Adipocyte (in vitro differentiated cells): ENCODE results near the gene TTC38.
A peak's percentile ranks its signal among the peaks of the same experiment; 100 is the strongest.

Source experiments
- DNase-seq: peaks from one replicate; pipeline ENCODE4 v3.0.0-alpha.2; 2015; ENCODE audit warnings: low read depth
- H3K27me3 ChIP-seq: replicated peaks from 2 replicates; pipeline ENCODE4 v1.7.0; 2013; ENCODE audit warnings: mild to moderate bottlenecking, low read length, moderate library complexity; ENCODE audit not compliant: control insufficient read depth, insufficient read depth
- H3K36me3 ChIP-seq: 2 replicates; pipeline ENCODE4 v1.7.0; 2013; ENCODE audit warnings: low read length, mild to moderate bottlenecking, moderate library complexity; ENCODE audit not compliant: control insufficient read depth, insufficient read depth, severe bottlenecking
- H3K4me1 ChIP-seq: 2 replicates; pipeline ENCODE4 v1.7.0; 2013; ENCODE audit warnings: mild to moderate bottlenecking, low read length, moderate library complexity; ENCODE audit not compliant: control insufficient read depth, insufficient read depth
- H3K4me3 ChIP-seq: 2 replicates; pipeline ENCODE4 v1.7.0; 2013; ENCODE audit warnings: mild to moderate bottlenecking, low read length, moderate library complexity
- H3K9ac ChIP-seq: 2 replicates; pipeline ENCODE4 v1.7.0; 2013; ENCODE audit warnings: mild to moderate bottlenecking, low read length, moderate library complexity
- H3K9me3 ChIP-seq: 2 replicates; pipeline ENCODE4 v1.7.0; 2013; ENCODE audit warnings: mild to moderate bottlenecking, low read length, moderate library complexity; ENCODE audit not compliant: control insufficient read depth

Gene TTC38

DNA sequence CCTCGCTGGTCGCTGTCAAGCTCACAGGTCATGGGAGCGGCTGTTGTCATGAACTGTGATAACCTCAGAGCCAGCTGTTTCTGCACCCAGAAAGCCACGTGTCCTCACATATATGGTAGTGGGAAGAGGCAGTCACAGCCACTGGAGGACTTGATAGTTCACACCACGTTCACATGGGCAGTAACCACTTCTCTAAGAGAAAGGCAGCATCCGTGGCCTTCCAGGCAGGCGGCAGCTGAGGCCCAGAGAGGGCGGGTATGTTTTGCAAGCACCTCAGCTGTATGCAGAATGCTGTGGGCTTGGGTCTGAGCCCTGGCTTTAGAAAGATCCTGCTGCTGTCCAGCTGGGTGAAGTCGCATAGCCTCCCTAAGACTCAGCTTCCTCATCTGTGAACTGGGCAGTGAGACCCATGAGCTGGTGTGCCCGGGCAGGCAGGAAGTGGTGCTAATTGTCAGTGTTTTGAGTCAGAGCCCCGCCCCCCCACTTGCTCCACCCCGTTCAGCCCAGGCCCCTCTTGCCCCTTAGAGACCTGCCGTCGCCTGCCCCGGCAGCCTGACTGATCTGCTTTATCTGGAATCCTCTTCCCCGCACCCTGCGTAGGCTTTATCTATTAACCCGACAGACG, 13.3 kb downstream of the TTC38 start:
- peaks cover 7% of the 10 kb centered on the region for H3K4me1 ChIP-seq
- H3K36me3 ChIP-seq, result peaks cover 86% of the 10 kb centered on the region
- DNase-seq, result no peak
- no peaks in the 10 kb centered on the region for H3K27me3 ChIP-seq
- H3K9me3 ChIP-seq, result no peaks in the 10 kb centered on the region
- no peak overlapping the region for H3K4me3 ChIP-seq
- no peak overlapping the region for H3K9ac ChIP-seq

DNA sequence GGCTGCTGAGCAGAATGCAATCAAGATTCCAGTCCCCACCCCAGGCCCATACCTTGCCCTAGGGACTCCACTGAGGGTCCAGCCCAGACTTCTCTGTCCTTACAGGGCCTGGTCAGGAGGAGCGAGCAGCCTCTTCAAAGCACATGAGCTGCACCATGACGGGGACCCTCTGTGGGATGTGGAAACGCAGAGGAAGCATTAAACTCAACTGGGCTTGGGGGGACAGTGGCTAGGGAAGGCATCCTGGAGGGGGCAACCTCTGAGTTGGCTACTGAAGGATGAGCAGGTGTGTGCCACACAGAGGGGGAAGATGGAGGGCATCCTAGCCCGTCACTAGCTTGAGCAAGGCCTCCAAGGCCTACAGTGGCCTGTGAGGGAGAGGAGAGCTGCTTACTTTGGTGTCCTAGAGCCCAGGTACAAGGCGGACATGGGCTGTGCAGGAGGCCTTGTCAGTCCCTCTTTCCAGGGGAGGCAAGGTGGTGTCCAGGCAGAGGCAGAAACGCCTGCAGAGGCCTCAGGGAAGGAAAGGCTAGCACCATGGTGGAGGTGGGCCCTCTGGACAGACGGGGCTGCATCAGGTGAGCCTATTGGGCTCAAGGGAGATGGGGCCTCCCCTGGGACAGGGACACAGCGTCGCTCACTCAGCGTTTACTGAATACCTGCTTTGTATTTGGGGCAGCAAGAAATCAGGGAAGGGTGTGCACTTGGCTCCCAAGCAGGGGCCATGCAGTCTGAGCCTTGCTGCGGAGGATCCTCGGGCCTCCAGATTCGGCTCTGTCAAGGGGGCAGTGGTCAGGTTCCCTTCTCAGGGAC, 14.3 kb downstream of the TTC38 start:
- H3K4me1 ChIP-seq, result peaks cover 7% of the 10 kb centered on the region
- H3K27me3 ChIP-seq, result no peaks in the 10 kb centered on the region
- H3K9ac ChIP-seq, result no peak overlapping the region
- H3K9me3 ChIP-seq, result no peaks in the 10 kb centered on the region
- no peak for DNase-seq
- H3K4me3 ChIP-seq, result no peak overlapping the region
- H3K36me3 ChIP-seq, result peaks cover 89% of the 10 kb centered on the region

DNA sequence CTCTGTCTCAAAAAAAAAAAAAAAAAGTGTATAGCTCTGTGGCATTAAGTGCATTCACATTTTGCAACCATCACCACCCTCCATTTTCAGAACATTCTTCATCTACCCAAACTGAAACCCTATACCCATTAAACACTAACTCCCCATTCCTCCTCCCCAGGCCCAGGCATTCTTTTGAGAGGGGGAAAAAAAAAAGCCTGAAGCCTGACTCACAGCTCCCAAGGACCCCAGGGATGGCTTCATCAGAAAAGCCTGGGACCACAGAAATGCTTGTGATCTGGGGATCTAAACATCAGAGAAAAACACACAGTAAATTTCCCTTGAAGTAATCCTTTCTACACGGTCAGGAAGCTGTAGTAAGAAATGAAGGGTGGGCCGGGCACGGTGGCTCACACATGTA, 18.2 kb downstream of the TTC38 start:
- H3K27me3 ChIP-seq, result no peaks in the 10 kb centered on the region
- H3K4me1 ChIP-seq, result peaks cover 7% of the 10 kb centered on the region
- no peak overlapping the region for H3K4me3 ChIP-seq
- peak; percentile 63 for DNase-seq
- no peak overlapping the region for H3K9ac ChIP-seq
- H3K9me3 ChIP-seq, result no peaks in the 10 kb centered on the region
- peaks cover 90% of the 10 kb centered on the region for H3K36me3 ChIP-seq

DNA sequence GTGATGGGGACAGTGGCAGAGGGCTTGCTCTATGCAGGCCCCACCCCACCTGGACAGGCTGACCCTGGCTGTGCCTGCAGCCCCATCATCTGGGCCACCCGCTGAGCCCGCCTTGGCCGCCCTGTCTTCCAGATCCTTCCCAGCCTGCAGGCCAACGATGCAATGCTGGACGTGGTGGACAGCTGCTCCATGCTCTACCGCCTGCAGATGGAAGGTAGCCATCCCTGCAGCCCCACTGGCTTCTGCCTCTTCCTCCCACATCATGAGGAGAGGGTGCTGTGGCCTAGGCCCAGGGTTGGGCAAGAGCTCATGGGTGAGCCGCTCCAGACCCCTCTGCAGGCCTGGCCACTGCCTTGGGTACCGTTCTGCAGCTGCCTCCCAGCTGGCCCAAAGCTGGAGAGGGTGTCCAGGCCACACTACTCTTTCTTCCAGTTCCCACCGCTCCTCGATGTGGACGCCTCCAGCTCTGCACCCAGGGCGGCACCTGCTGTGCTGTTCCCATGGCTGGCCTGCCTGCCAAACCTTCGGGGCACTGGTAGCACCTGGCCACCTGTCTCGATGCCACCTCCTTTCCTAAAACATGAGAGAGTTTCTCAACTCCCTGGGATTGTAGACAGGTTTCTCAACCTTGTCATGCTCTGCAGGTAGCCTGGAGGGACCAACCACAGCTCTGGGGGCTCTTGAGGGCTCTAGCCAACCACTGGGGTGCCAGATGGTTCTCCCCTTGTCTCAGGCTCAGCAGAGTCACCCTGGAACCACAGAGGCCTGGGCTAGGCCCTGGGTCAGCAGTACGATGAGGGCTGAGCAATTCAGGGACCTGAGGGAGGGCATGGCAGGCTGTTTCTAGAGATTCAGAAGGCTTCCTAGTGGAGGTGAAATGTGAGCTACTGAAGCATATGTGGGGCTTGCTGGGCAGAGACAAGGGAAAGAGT, 19.4 kb downstream of the TTC38 start:
- Histone ChIP-seq H3K36me3 (peaks cover 86% of the 10 kb centered on the region), H3K4me3 (no peak overlapping the region), H3K9me3 (no peaks in the 10 kb centered on the region), H3K9ac (no peak overlapping the region), H3K27me3 (no peaks in the 10 kb centered on the region), H3K4me1 (peaks cover 7% of the 10 kb centered on the region)
- DNase-seq, result no peak

DNA sequence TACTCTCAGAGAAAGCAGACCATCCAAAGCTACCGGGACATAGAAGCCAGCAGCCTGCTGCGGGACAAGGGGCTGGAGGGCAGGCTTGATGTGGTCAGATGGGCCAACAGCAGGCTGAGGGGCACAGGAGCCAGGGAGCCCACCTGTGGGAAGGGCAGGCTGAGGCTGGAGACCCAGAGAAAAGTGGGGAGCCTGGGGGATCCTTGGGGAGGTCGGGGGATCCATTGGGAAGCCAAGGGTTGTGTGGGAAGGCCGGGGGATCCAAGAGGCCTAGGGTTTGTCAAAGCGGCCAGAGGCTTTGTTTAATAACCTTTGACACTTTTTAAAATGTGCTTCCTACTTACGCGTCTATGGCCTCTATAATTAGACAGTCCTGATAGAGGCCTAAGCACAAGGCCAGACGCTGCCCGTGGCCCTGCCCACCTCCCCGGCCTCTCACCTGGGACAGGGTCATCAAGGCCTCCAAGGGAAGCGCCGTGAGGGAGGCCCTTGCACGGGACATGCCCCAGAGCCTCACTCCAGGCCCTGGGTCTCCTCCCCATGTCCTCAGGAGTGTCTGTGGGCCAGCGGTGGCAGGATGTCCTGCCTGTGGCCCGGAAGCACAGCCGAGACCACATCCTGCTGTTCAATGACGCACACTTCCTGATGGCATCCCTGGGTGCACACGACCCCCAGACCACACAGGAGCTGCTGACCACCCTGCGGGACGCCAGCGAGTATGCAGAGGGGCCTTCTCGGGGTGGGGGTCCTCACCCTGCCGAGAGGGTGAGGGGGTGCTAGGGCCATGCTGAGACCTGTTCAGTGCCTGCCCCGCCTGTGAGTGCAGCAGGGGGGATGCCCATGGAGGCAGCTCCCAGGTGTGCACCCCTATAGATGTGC, 20.3 kb downstream of the TTC38 start:
- Histone ChIP-seq H3K36me3 (peaks cover 90% of the 10 kb centered on the region), H3K4me1 (peaks cover 7% of the 10 kb centered on the region), H3K9ac (no peak overlapping the region), H3K27me3 (no peaks in the 10 kb centered on the region), H3K4me3 (no peak overlapping the region), H3K9me3 (no peaks in the 10 kb centered on the region)
- DNase-seq, result no peak

DNA sequence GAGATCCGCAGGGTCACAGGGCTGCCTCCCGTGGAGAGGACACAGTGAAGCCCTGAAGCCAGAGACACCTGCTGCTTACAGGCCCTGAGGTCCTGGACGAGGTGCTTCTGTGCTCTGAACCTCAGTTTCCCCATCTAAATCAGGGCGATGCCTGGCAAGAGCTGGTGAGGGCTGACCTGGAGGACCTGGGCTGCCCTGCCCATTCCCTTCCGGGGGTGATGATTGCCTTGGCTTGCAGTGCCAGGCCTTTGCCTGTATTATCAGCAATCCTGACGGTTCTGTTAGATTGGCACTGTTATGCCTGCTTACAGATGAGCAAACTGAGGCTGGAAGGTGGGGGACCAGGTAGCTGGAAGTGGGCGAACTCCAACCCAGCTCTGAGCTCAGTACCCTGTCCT, 21.0 kb downstream of the TTC38 start:
- Histone ChIP-seq H3K9ac (no peak overlapping the region), H3K4me1 (peaks cover 7% of the 10 kb centered on the region), H3K27me3 (no peaks in the 10 kb centered on the region), H3K9me3 (no peaks in the 10 kb centered on the region), H3K36me3 (peaks cover 95% of the 10 kb centered on the region), H3K4me3 (no peak overlapping the region)
- DNase-seq, result no peak

DNA sequence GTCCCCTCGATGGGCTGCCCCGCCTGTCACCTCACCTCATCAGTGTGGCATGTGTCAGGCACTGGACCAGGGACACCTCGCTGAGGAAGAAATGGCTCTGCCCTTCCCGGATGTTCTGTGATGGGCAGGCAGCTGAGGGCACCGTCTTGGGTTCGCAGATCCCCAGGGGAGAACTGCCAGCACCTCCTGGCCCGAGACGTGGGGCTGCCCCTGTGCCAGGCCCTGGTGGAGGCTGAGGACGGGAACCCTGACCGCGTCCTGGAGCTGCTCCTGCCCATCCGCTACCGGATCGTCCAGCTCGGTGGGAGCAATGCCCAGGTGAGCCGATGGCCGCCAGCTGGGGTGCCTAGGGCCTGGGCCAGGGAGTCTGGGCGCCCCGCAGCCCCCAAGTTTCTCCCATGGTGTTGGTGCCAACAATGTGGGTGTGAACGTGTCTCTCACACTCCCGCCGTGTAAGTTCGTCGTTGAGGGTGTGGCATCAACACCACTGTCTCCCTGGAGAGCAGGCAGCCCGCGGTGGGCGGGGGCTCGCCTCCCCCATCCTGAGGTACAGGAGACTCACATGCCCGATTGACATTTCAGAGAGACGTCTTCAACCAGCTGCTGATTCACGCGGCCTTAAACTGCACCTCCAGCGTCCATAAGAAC, 21.6 kb downstream of the TTC38 start:
- H3K27me3 ChIP-seq, result no peaks in the 10 kb centered on the region
- no peak for DNase-seq
- H3K9me3 ChIP-seq, result no peaks in the 10 kb centered on the region
- H3K4me1 ChIP-seq, result peaks cover 7% of the 10 kb centered on the region
- peaks cover 91% of the 10 kb centered on the region for H3K36me3 ChIP-seq
- H3K4me3 ChIP-seq, result no peak overlapping the region
- H3K9ac ChIP-seq, result no peak overlapping the region

DNA sequence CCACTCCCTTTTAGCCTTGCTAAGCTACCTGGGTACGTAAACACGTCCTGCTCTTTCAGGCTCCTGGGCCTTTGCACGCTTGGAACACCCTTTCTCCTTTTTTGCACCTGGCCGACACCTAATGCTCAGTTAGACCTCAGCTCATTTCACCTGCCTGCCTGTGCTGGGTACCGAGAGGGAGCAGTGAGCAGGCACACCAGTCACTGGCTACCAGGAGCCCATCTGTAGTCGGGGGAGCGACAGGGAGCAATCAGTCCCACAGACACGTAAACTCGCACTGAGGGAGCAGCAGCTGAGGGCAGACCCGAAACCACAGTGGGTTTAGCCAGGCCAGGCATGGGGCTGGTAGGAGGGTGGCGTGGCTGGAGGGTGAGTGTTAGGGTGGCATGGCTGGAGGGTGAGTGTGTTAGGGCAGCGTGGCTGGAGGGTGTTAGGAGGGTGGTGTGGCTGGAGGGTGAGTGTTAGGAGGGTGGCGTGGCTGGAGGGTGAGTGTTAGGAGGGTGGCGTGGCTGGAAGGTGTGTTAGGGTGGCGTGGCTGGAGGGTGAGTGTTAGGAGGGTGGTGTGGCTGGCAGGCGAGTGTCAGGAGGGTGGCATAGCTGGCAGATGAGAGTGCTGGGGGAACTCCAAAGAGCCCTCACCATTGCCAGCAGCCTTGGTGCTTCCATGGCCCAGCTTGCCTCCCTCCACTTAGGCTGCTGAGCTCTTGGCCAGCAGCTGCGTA, 22.5 kb downstream of the TTC38 start:
- Histone ChIP-seq H3K36me3 (peaks cover 81% of the 10 kb centered on the region), H3K9ac (no peak overlapping the region), H3K4me1 (peaks cover 1% of the 10 kb centered on the region), H3K9me3 (no peaks in the 10 kb centered on the region), H3K4me3 (no peak overlapping the region), H3K27me3 (no peaks in the 10 kb centered on the region)
- DNase-seq, result no peak

DNA sequence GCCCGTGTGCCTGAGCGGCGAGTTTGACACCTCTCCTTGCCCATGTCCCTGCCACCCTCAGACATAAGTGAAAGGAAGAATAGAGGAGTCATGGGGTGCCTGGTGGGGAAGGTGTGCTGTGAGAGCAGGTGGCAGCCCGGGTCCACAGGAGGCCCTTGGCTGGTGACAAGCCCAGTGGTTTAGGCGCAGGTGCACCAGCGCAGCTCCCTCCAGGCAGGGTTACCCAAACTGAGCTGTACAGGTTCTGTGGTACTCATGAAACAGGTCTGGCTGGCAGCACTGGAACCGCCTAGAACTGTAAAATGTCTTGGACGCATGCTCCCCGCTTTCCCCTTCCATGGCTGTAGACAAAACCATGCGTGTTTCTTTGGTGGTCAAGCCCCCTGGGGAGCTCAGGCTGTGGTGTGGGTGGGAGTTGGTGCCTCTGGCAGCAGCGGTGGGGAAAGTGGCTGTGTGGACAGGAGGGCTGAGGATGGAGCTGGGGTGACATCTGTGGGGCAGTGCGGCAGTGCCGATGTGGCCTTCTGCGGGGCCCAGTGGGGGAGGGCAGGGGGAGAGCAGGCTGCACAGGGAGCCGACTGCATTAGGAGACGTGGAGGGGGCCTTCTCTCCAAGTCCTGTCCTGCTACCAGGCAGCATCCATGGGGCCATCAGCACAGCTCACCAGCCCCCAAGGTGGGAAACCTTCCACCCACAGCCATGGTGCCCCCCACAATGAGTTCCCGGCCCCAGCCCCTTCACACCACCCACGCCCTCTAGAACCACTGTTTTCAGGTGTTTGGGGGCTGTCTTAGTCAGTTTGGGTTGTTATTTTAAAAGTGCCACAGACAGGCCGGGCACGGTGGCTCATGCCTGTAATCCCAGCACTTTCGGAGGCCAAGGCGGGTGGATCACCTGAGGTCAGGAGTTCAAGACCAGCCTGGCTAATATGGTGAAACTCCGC, 23.3 kb downstream of the TTC38 start:
- no peak for DNase-seq
- H3K27me3 ChIP-seq, result no peaks in the 10 kb centered on the region
- H3K4me1 ChIP-seq, result peaks cover 8% of the 10 kb centered on the region
- no peaks in the 10 kb centered on the region for H3K9me3 ChIP-seq
- no peak overlapping the region for H3K4me3 ChIP-seq
- H3K9ac ChIP-seq, result no peak overlapping the region
- H3K36me3 ChIP-seq, result peaks cover 74% of the 10 kb centered on the region
